ENCODE measurements around the gene CELF4. TPM values are rescaled to one million over a fixed set of nuclear protein-coding genes. Genes with fewer than 3 reads are reported as not detected.
A peak's percentile ranks its signal among the peaks of the same experiment; 100 is the strongest.

Gene CELF4
- total RNA-seq, 2 experiments from 2014 or later: not detected

DNA sequence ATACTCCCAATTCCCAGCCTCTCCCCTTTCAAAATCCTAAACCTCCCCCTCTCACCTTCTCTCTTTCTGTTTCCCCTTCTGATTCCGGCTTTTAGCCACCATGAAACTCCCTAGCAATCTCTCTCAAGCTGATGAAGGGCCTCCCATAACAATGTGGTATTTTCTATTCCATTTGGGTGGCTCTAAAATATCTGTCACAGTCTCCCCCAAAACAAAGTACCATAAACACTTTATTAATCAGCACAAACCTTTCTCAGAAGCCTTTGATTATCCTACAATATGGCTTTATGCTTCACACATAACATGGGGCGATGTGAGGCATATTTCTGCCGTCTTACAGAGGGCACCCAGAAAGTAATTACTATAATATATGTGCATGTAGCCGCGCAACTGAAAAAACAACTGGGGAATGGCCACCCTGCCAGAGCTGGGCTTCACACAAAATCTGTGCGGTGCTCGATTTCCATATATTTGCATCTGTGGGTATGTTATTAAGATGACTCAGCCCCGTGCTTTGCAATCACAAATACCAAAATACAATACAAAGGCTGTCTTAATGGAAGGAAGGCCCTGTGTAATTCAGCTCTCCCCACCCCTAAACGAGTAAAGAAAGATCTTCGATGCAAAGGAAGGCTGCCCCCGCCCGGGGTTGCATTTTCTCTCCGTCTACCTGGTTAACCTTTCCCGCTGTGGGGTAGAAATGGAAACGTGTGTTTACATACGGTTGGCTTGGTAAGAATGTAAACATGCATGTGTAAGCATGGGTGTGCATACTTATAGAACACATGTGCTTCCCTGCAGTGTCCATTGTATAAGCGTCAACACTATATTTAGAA lies 81.4 kb downstream of the CELF4 start:
- Mint-ChIP-seq H3K27me3 (peaks cover 55% of the 10 kb centered on the region), H3K9me3 (no peaks in the 10 kb centered on the region), H3K4me3 (no peak overlapping the region), H3K36me3 (no peaks in the 10 kb centered on the region), H3K27ac (no peak overlapping the region), H3K4me1 (peaks cover 3% of the 10 kb centered on the region)
- POLR2A ChIA-PET: no interaction called here
- DNase-seq (no peak), ATAC-seq (ENCODE audit: low read depth) (no peak)

DNA sequence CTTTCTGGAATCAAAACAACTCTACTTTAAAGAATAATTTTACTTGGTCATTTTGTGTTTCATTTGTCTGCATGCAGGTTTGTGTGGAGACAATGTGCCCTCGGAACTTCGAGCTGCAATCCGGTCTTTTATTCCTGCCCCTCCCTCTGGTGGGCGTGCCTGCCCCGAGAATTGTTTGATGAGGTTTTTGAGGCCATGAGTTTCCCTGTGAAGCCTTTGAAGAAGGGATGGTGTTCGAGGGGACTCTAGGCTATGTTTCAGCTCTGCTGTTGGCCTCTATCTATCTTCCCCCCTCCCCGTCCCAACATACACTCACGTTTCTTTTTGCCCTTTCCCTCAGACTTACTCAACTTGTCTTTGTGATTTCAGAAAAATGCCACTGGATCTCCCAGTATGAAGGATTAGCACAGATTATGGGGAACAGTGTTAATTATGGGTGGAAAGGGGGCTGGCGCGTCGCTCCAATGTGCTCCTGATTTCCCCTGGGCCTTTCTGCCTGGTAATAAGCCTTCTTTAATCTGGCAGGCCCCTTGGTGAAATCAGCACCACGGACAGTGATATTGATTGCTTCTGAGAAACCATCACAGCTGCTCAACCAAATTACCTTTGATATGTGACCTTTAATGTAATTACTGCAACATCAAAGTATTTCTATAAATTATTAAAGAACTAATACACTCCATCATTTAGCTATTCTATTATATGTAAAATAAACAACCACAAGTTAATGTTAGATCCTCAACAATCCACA lies 82.2 kb downstream of the CELF4 start:
- DNase-seq: no peak

DNA sequence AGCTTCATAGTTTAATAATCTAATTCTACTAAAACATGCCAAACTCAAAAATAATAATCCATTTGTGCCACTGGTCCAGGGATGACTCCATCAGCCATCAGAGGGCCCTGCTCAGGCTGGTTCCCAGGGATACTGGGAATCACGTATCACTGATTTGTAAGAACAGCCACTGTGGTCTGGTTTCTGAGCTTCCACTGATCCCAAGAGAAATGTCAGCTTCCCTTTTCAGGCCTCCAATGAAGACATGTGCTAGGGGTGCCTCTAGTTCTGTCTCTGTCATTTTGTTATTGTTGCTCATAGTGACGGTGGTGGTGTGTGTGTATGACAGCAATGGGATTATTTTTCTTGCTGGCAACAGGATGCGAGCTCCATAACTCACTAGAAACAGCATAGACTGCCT lies 83.2 kb downstream of the CELF4 start:
- no peaks in the 10 kb centered on the region for H3K9me3 Mint-ChIP-seq
- ATAC-seq (ENCODE audit: low read depth): no peak
- H3K27me3 Mint-ChIP-seq: peaks cover 45% of the 10 kb centered on the region
- peaks cover 3% of the 10 kb centered on the region for H3K4me1 Mint-ChIP-seq
- POLR2A ChIA-PET: no interaction called here
- DNase-seq: no peak
- H3K36me3 Mint-ChIP-seq: no peaks in the 10 kb centered on the region
- no peak overlapping the region for H3K27ac Mint-ChIP-seq
- no peak overlapping the region for H3K4me3 Mint-ChIP-seq

More for the DNA sequence above, 82.2 kb downstream of the CELF4 start:
- H3K36me3 Mint-ChIP-seq: no peaks in the 10 kb centered on the region
- no peak overlapping the region for H3K4me3 Mint-ChIP-seq
- H3K4me1 Mint-ChIP-seq: peaks cover 3% of the 10 kb centered on the region
- no peak overlapping the region for H3K27ac Mint-ChIP-seq
- no peak for ATAC-seq (ENCODE audit: low read depth)
- POLR2A ChIA-PET: no interaction called here
- no peaks in the 10 kb centered on the region for H3K9me3 Mint-ChIP-seq
- H3K27me3 Mint-ChIP-seq: peaks cover 54% of the 10 kb centered on the region

GRCh38 chr18:37482002-37482401 lies 83.6 kb downstream of the CELF4 start:
- no peak overlapping the region for H3K4me3 Mint-ChIP-seq
- no peaks in the 10 kb centered on the region for H3K36me3 Mint-ChIP-seq
- H3K9me3 Mint-ChIP-seq: no peaks in the 10 kb centered on the region
- H3K27me3 Mint-ChIP-seq: peaks cover 41% of the 10 kb centered on the region
- DNase-seq (no peak), ATAC-seq (ENCODE audit: low read depth) (no peak)
- POLR2A ChIA-PET: no interaction called here
- H3K27ac Mint-ChIP-seq: no peak overlapping the region
- H3K4me1 Mint-ChIP-seq: peaks cover 3% of the 10 kb centered on the region

GRCh38 chr18:37481491-37481890 lies 84.1 kb downstream of the CELF4 start:
- ATAC-seq (ENCODE audit: low read depth): no peak
- H3K4me3 Mint-ChIP-seq: no peak overlapping the region
- H3K9me3 Mint-ChIP-seq: no peaks in the 10 kb centered on the region
- POLR2A ChIA-PET: no interaction called here
- DNase-seq: no peak
- H3K4me1 Mint-ChIP-seq: peaks cover 3% of the 10 kb centered on the region
- peaks cover 36% of the 10 kb centered on the region for H3K27me3 Mint-ChIP-seq
- no peak overlapping the region for H3K27ac Mint-ChIP-seq
- no peaks in the 10 kb centered on the region for H3K36me3 Mint-ChIP-seq

- no peak for ATAC-seq (ENCODE audit: low read depth)
- DNase-seq: no peak
- POLR2A ChIA-PET: no interaction called here
- Mint-ChIP-seq H3K27ac (no peak overlapping the region), H3K36me3 (no peaks in the 10 kb centered on the region), H3K4me1 (peaks cover 3% of the 10 kb centered on the region), H3K9me3 (no peaks in the 10 kb centered on the region), H3K27me3 (peaks cover 32% of the 10 kb centered on the region), H3K4me3 (no peak overlapping the region)
Measured at GRCh38 chr18:37481072-37481471, 84.5 kb downstream of the CELF4 start.

DNA sequence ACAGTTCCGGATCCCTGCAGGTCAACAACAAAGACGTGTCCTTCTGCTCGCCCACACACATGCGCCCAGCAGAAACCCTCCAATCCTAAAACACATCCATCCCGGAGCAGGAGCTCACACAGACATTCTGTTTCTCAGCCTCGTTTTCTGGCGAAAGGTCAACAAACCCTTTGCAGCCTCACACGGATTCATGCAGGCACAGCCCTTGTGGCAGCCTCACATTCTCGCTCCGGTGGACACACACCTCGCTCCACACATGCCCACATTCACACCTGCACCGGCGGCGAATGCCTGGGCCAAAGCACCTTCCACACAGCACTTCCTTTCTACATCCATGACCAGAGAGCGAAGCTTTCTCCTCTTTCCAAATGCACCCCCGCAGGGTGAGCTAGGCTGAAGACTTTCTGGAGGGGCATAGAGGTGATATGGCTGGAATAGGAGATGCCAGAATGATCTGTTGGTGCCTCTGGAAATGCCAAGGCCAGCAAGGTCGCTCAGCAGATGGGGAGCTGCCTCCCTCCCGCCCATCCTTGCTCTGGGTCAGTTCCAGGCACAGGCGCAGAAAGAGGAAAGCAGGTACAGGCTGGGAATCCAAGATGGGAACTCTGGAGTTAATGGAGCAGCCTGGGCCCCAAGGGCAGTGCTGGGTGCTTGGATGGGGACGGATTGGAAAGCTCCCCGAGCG lies 88.8 kb downstream of the CELF4 start:
- Mint-ChIP-seq H3K36me3 (no peaks in the 10 kb centered on the region), H3K27me3 (peaks cover 5% of the 10 kb centered on the region), H3K27ac (no peak overlapping the region), H3K9me3 (no peaks in the 10 kb centered on the region), H3K4me1 (no peaks in the 10 kb centered on the region), H3K4me3 (no peak overlapping the region)
- ATAC-seq (ENCODE audit: low read depth) (no peak), DNase-seq (no peak)
- POLR2A ChIA-PET: no interaction called here

GRCh38 chr18:37476182-37476581 lies 89.4 kb downstream of the CELF4 start:
- no peak overlapping the region for H3K27ac Mint-ChIP-seq
- DNase-seq: peak; percentile 47
- no peaks in the 10 kb centered on the region for H3K9me3 Mint-ChIP-seq
- no peak for ATAC-seq (ENCODE audit: low read depth)
- no peaks in the 10 kb centered on the region for H3K36me3 Mint-ChIP-seq
- no peaks in the 10 kb centered on the region for H3K4me1 Mint-ChIP-seq
- POLR2A ChIA-PET: no interaction called here
- H3K4me3 Mint-ChIP-seq: no peak overlapping the region
- peaks cover 5% of the 10 kb centered on the region for H3K27me3 Mint-ChIP-seq

DNA sequence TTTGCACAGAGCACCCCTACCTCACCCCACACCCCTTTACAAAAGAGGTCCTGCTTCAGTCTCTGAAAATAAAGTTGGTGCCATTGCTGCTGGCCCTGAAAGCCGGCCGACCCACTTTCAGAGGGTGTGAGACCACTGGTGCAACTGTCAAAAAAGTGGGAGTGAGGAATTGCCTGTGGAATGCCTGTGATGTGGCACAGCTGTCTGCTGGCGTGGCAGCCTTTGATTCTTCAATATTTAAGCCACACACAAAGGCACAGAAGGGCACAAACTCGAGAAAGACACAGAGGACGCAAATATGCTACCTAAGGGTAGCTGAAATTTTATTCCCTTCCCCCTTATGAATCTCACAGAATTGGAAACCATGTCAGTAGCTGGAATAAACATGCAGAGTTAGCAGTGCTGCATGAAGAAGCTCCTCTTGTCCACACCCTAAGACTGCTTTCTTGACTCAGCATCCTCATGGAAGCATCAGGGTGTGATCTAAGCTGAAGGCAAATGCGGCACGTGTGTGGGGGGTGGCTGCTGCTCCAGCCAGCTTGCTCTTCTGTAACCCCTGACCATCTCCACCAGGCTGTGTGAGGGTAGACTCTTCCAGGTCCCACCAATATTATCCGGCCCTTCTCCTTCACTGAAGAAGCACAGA lies 92.3 kb downstream of the CELF4 start:
- no peaks in the 10 kb centered on the region for H3K9me3 Mint-ChIP-seq
- POLR2A ChIA-PET: no interaction called here

DNA sequence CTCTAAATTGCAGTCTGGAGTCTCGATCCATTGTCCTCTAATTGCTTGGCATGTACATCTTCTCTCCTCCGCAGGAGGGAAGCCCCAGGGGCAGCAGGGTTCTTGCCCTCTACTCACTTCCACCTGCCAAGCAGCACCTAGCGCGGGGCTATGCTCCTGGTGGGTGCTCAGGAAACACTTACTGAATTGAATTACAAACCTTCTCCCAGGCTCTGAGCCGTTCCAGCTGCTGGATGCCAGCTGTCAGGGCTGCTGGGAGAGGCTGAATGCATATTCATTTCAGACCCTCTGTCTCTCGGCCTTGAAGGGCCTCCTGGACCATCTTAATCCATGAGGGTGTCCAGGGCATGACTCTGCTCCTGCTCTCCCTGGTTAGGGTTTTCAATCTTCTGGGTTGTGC lies 94.0 kb downstream of the CELF4 start:
- H3K4me3 Mint-ChIP-seq: no peak overlapping the region
- no peaks in the 10 kb centered on the region for H3K9me3 Mint-ChIP-seq
- no peak for ATAC-seq (ENCODE audit: low read depth)
- no peak overlapping the region for H3K27ac Mint-ChIP-seq
- POLR2A ChIA-PET: no interaction called here
- no peak for DNase-seq
- H3K36me3 Mint-ChIP-seq: no peaks in the 10 kb centered on the region
- H3K4me1 Mint-ChIP-seq: no peaks in the 10 kb centered on the region
- H3K27me3 Mint-ChIP-seq: no peaks in the 10 kb centered on the region

More for the DNA sequence above, 92.3 kb downstream of the CELF4 start:
- H3K27me3 Mint-ChIP-seq: no peaks in the 10 kb centered on the region
- H3K27ac Mint-ChIP-seq: no peak overlapping the region
- no peaks in the 10 kb centered on the region for H3K4me1 Mint-ChIP-seq
- H3K36me3 Mint-ChIP-seq: no peaks in the 10 kb centered on the region
- no peak overlapping the region for H3K4me3 Mint-ChIP-seq
- no peak for DNase-seq
- ATAC-seq (ENCODE audit: low read depth): no peak

DNA sequence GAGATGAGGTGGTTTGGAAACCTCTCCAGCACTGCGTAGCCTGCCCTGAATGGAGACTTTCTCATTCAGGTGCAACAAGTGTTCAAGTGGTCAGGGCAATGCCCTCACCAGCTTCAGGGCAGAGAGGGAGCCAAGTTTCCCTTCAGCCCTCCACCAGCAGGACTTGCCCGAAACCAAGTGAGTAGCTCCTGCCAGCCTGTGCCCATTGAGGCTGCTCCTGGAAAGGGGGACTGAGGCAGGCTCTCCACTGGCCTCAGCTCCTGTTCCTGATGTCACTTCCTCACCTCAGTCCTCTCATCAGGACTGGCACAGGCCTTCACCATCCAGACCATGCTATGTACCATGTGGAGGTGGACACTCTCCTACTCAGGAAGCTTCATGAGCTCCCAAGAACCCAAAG lies 94.6 kb downstream of the CELF4 start:
- Mint-ChIP-seq H3K4me1 (no peaks in the 10 kb centered on the region), H3K36me3 (no peaks in the 10 kb centered on the region), H3K9me3 (no peaks in the 10 kb centered on the region), H3K4me3 (no peak overlapping the region), H3K27me3 (peaks cover 5% of the 10 kb centered on the region), H3K27ac (no peak overlapping the region)
- DNase-seq (no peak), ATAC-seq (ENCODE audit: low read depth) (no peak)
- POLR2A ChIA-PET: no interaction called here

DNA sequence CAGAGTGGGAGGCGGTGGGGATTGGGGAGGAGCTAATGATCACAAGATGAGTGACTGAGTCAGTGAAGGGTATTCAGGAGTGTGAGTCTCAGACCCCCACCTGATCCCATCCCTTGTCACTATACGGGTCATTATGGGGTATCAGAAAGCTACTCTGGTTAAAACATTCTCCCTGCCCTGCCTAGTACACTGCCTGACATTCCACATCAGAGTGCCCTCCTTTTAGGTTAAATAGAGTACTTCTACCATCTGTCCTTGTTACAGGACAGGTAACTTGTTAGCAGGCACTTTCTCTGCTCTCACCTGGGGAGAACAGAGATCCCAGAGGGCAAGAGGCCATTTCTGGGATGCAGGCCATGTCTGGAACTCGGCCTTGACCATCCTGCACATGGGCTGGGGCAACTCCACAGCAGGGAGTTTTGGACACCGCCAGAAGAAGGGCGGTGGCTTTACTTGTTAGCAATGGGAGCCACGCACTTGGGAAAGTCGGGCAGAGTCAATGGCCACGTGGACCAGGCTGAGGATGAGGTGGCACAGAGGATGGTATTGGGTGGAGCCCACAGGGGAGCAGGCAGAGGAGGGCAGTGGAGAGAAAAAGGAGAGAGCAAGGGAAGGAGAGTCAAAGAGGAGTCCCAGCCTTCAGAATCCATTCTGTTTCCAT lies 98.5 kb downstream of the CELF4 start:
- Mint-ChIP-seq H3K27me3 (peaks cover 6% of the 10 kb centered on the region), H3K4me3 (no peak overlapping the region), H3K27ac (no peak overlapping the region), H3K9me3 (no peaks in the 10 kb centered on the region), H3K4me1 (no peaks in the 10 kb centered on the region), H3K36me3 (no peaks in the 10 kb centered on the region)
- DNase-seq (no peak), ATAC-seq (ENCODE audit: low read depth) (no peak)
- POLR2A ChIA-PET: no interaction called here

DNA sequence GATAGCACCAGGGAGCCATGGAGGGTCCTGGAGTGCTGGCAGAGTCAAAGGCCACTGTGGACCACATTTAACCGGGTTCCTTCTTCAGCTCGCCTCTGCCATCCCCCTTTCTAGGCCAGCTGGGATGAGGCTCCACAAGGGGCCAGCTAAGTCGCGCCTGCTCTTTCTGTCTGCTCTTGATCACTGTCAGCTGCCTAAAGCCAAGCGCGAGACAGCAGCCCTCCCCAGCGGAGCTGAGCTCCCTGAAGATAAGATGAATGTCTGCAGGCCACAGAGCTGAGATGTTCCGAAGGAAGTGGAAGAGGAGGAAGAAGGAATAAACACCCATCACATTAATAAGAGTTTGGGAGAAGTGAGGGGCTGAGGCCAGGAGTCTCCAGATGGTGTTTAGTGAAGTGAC lies 99.6 kb downstream of the CELF4 start:
- no peak for ATAC-seq (ENCODE audit: low read depth)
- H3K27me3 Mint-ChIP-seq: peaks cover 10% of the 10 kb centered on the region
- no peaks in the 10 kb centered on the region for H3K4me1 Mint-ChIP-seq
- POLR2A ChIA-PET: no interaction called here
- H3K9me3 Mint-ChIP-seq: no peaks in the 10 kb centered on the region
- no peaks in the 10 kb centered on the region for H3K36me3 Mint-ChIP-seq
- no peak overlapping the region for H3K4me3 Mint-ChIP-seq
- DNase-seq: no peak
- H3K27ac Mint-ChIP-seq: no peak overlapping the region
